ENCODE data around the gene CPB2.

Gene CPB2, protein sequence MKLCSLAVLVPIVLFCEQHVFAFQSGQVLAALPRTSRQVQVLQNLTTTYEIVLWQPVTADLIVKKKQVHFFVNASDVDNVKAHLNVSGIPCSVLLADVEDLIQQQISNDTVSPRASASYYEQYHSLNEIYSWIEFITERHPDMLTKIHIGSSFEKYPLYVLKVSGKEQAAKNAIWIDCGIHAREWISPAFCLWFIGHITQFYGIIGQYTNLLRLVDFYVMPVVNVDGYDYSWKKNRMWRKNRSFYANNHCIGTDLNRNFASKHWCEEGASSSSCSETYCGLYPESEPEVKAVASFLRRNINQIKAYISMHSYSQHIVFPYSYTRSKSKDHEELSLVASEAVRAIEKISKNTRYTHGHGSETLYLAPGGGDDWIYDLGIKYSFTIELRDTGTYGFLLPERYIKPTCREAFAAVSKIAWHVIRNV

DNA sequence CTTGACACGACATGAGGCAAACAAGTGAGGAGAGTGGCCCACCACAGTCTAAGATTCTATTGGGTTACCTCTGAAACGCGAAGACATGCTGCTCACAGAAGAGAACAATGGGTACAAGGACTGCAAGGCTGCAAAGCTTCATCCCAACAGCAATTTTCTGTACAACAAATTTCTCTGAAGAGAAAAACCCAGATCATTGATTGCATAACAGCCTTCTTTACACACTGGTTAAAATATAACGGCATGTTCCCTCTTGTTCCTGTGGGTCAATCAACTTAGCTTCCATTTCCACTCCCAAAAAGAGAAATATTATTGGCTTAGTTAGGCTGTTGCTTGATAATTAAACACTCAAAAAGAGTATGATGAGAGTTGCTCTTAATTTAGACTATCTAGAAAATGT lies at the start of gene CPB2:
Gene CPB2, minus strand, starts transcription at position 166 of the 400 bp plus-strand sequence. Its CDS starts 24 bp downstream, at position 142.
- Histone ChIP-seq H3K27me3 (ENCODE audit: control insufficient read depth, insufficient read depth, low read length) (no peaks in the 10 kb centered on the region), H3K36me3 (ENCODE audit: control insufficient read depth, insufficient read depth, low read length) (no peaks in the 10 kb centered on the region), H3K4me1 (ENCODE audit: control insufficient read depth, insufficient read depth, low read length) (no peaks in the 10 kb centered on the region)

DNA sequence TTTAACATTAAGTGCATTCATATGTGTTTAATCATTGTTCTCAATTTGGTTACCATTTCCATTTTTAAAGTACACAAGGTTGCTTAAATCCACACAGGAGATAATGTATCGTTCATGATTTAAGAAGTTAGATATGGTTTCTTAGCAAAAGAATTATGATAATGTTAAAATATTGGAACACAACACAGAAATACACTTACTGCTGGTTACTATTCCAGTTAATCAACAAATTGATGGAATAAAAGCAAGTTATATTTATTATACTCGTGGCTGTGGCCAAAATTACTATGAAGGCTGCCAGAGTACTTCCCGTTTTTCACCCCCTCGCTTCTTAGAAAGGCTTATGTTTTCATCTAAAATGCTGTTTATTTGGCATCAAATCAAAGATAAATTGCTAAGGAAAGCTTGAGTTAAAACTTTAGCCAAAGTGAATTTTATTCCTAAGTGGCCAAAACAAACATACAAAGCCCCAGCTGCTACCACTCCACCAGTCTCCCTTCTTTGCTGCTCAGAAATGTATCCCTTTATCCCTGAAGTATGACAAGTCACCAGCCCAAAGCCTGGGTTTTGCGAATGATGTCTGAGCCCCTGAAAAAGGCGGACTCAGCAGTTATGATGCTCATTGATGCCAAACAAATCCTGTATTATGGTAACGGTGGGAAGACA lies 49.4 kb upstream of the CPB2 start:
- H3K4me1 ChIP-seq (ENCODE audit: control insufficient read depth, insufficient read depth, low read length), result no peaks in the 10 kb centered on the region
- H3K27me3 ChIP-seq (ENCODE audit: control insufficient read depth, insufficient read depth, low read length), result no peaks in the 10 kb centered on the region
- H3K9me3 ChIP-seq (ENCODE audit: control insufficient read depth, insufficient read depth, low read length), result no peaks in the 10 kb centered on the region
- H3K4me3 ChIP-seq (ENCODE audit: low read depth, low read length), result no peak overlapping the region
- H3K36me3 ChIP-seq (ENCODE audit: control insufficient read depth, insufficient read depth, low read length), result no peaks in the 10 kb centered on the region
- H3K9ac ChIP-seq (ENCODE audit: low read depth, low read length), result no peak overlapping the region

More for the DNA sequence above, at the start of gene CPB2:
- Histone ChIP-seq H3K4me3 (ENCODE audit: low read depth, low read length) (no peak within 1 kb of the TSS), H3K9ac (ENCODE audit: low read depth, low read length) (no peak within 1 kb of the TSS), H3K9me3 (ENCODE audit: control insufficient read depth, insufficient read depth, low read length) (no peaks in the 10 kb centered on the region)

DNA sequence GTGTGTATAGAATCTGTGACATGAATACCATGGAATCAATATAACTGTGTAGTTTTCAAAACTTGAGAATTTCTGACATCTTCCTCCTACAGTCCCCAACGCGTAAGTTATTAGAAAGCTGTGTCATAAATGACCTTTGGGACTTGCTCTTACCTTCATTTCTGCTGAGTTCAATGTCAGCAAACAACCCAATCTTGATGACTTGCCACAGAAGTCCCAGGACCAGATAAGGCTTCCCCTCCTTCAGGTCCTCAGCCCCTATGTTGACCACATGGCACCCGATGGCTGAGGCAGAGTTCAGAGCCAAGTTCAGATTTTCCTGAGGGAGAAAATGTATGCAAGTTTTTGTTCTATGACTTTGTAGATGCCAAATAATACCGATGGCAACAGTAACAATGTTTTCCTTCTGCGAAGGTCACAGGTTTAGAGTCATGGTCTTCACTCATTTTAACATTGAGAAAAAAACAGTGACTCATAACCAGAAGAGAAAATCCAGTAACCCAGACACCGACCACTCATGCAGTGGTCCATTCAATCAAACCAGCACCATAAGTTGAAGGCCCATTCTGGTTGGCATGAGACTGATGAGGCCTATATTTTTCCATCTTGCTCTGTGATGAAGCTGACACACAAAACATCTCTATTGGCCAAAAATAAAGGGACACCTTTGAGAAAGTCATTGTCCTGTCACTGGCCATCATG lies 47.9 kb upstream of the CPB2 start:
- Histone ChIP-seq H3K4me3 (ENCODE audit: low read depth, low read length) (no peak overlapping the region), H3K4me1 (ENCODE audit: control insufficient read depth, insufficient read depth, low read length) (no peaks in the 10 kb centered on the region), H3K9ac (ENCODE audit: low read depth, low read length) (no peak overlapping the region), H3K36me3 (ENCODE audit: control insufficient read depth, insufficient read depth, low read length) (no peaks in the 10 kb centered on the region), H3K27me3 (ENCODE audit: control insufficient read depth, insufficient read depth, low read length) (no peaks in the 10 kb centered on the region), H3K9me3 (ENCODE audit: control insufficient read depth, insufficient read depth, low read length) (no peaks in the 10 kb centered on the region)

DNA sequence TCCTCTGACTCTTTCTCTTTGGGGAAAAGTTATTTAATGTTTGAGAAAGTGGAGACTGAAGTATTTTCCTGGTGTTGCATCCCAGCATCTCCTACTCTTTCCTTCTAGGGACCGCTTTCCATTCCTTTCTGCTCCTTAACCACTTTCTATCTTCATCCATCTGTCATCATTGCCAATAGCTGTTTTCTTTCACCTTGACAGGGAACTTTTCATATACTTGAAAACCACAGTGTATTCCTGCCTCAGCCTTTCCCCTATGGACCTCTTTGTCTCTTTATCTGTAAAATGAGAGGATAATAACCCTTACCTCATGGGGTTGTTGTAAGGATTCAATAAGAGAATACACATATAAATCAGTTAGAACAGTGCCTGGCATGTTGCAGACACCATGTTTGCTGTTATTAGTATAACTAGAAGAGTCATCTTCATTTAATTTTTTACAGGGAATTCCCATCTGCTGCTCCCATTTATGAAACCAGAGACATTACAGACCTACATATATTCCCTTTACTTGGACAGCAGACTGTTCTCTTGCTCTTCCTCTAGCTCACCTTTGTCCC lies 45.4 kb upstream of the CPB2 start:
- H3K4me1 ChIP-seq (ENCODE audit: control insufficient read depth, insufficient read depth, low read length), result peaks cover 5% of the 10 kb centered on the region
- H3K36me3 ChIP-seq (ENCODE audit: control insufficient read depth, insufficient read depth, low read length), result no peaks in the 10 kb centered on the region
- no peak overlapping the region for H3K4me3 ChIP-seq (ENCODE audit: low read depth, low read length)
- H3K27me3 ChIP-seq (ENCODE audit: control insufficient read depth, insufficient read depth, low read length), result no peaks in the 10 kb centered on the region
- H3K9ac ChIP-seq (ENCODE audit: low read depth, low read length), result no peak overlapping the region
- no peaks in the 10 kb centered on the region for H3K9me3 ChIP-seq (ENCODE audit: control insufficient read depth, insufficient read depth, low read length)

DNA sequence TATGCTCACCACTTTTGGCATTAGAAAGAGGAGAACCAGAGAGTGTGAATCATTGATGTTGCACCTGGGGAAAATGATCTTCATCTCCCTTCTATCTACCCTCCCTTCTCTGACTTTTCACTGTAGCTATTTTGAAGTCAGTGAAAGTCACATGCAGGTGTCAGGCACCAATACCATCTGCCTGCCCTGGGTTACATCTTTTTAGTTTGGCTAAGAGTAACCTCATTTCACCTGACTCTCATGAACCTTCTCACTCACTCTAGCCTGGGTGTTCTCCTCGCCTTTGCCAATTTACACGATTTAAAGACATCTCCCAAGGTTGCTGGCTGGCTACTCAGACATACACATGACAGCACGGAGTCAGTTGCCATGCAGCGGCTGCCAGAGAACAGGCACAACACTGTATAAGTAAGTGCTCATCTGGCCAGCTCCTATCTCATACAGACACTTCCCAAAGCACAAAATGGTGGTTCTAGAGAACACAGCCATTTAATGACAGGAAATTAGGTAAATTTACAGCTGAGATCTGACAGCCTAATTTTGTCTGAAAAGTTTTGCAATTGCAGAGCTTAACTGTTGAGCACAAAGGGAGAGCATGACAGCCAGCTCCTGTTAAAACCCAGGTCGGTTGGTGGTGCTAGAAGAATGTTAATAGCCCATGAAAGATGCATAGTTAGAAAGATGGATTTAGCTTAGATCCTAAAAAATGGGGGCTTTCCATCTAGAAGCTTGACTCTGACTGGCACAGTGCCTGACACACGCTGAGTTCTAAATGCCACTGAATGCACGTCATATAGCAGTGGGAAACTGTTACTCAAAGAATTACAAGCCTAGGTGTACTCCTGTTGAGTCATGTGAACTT lies 44.7 kb upstream of the CPB2 start:
- Histone ChIP-seq H3K36me3 (ENCODE audit: control insufficient read depth, insufficient read depth, low read length) (no peaks in the 10 kb centered on the region), H3K27me3 (ENCODE audit: control insufficient read depth, insufficient read depth, low read length) (no peaks in the 10 kb centered on the region), H3K4me3 (ENCODE audit: low read depth, low read length) (no peak overlapping the region), H3K4me1 (ENCODE audit: control insufficient read depth, insufficient read depth, low read length) (peaks cover 5% of the 10 kb centered on the region), H3K9ac (ENCODE audit: low read depth, low read length) (no peak overlapping the region), H3K9me3 (ENCODE audit: control insufficient read depth, insufficient read depth, low read length) (no peaks in the 10 kb centered on the region)

DNA sequence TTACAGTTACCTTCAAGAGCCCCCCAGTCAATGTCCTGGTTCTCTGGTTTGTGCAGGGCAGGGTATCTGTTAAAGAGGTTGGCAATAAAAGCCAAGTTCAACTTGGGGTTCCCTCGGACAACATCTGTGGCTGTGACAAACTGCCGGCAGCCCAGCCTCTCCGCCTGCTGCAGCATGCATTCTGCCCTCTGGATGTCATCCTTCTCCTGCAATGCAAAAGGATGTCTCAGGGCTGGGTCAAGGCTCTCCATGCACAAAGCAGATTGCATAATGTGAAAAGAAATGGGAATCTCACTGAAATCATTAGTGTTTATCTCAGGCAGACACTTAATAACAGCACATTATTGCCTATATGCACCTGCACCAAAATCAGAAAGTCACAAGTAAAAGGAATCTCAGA lies 42.1 kb upstream of the CPB2 start:
- Histone ChIP-seq H3K27me3 (ENCODE audit: control insufficient read depth, insufficient read depth, low read length) (no peaks in the 10 kb centered on the region), H3K36me3 (ENCODE audit: control insufficient read depth, insufficient read depth, low read length) (no peaks in the 10 kb centered on the region), H3K9me3 (ENCODE audit: control insufficient read depth, insufficient read depth, low read length) (no peaks in the 10 kb centered on the region), H3K4me3 (ENCODE audit: low read depth, low read length) (no peak overlapping the region), H3K9ac (ENCODE audit: low read depth, low read length) (no peak overlapping the region), H3K4me1 (ENCODE audit: control insufficient read depth, insufficient read depth, low read length) (peaks cover 5% of the 10 kb centered on the region)

DNA sequence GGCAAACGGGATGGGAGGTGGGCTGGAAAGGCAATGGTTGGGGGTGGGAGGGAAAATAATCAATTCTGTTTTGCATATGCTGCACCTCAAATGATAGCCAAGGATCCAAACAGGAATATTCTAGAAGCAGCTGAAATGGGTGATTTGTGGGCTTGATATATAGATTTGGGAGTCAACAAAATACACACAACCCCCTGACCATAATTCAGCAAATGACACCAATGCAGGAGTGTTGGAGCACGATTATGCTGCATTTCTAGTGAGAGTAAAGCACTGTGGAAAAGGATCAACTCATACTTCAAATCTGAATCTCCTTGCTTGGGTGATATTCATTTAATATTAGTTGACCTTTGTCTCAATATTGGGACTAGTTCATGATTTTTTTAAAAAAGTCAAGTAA lies 41.1 kb upstream of the CPB2 start:
- H3K9me3 ChIP-seq (ENCODE audit: control insufficient read depth, insufficient read depth, low read length), result no peaks in the 10 kb centered on the region
- H3K27me3 ChIP-seq (ENCODE audit: control insufficient read depth, insufficient read depth, low read length), result no peaks in the 10 kb centered on the region
- no peak overlapping the region for H3K9ac ChIP-seq (ENCODE audit: low read depth, low read length)
- peaks cover 5% of the 10 kb centered on the region for H3K4me1 ChIP-seq (ENCODE audit: control insufficient read depth, insufficient read depth, low read length)
- H3K4me3 ChIP-seq (ENCODE audit: low read depth, low read length), result no peak overlapping the region
- H3K36me3 ChIP-seq (ENCODE audit: control insufficient read depth, insufficient read depth, low read length), result no peaks in the 10 kb centered on the region

DNA sequence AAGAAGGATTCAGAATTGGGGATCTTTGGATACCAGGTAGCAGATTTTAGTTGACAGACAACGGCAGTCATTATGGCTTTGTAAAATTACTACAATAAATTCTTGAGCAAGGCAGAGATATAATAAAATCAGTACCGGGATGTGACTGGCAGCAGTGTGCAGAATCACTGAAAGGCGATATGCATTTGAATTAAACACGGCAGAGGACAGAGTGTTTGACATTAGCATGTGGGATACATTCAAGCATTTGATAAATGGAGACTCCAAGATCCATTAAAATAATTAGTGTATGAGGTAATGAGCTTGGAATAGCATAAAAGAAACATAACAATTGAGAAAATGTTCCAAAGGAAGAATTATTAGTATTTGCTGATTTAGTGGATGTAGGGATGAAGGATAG lies 40.3 kb upstream of the CPB2 start:
- no peaks in the 10 kb centered on the region for H3K9me3 ChIP-seq (ENCODE audit: control insufficient read depth, insufficient read depth, low read length)
- H3K4me3 ChIP-seq (ENCODE audit: low read depth, low read length), result no peak overlapping the region
- no peak overlapping the region for H3K9ac ChIP-seq (ENCODE audit: low read depth, low read length)
- H3K27me3 ChIP-seq (ENCODE audit: control insufficient read depth, insufficient read depth, low read length), result no peaks in the 10 kb centered on the region
- H3K36me3 ChIP-seq (ENCODE audit: control insufficient read depth, insufficient read depth, low read length), result no peaks in the 10 kb centered on the region
- H3K4me1 ChIP-seq (ENCODE audit: control insufficient read depth, insufficient read depth, low read length), result peaks cover 5% of the 10 kb centered on the region

DNA sequence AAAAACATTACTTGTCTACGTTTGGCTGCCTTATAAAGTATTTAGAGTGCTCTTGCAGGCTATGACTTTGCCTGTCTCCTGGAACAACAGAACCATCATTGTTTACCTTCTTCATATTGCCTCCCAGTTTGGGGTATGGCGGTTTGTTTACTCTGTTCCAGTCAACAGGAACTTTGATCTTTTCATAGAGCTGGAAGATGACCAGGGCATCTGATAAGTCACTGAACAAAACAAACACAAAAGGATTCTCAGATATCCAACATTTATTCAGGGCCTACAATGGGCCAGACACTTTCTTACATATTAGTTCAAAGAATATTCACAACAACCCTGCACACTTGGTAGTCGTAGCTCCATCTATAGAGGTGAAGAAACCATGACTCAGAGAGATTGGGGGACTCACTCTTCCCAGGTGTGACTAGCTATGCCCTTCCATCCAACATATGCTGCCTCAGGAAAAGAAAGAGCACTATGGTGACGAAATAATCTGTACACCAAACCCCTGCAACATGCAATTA lies 38.4 kb upstream of the CPB2 start:
- peaks cover 5% of the 10 kb centered on the region for H3K4me1 ChIP-seq (ENCODE audit: control insufficient read depth, insufficient read depth, low read length)
- no peak overlapping the region for H3K9ac ChIP-seq (ENCODE audit: low read depth, low read length)
- no peaks in the 10 kb centered on the region for H3K9me3 ChIP-seq (ENCODE audit: control insufficient read depth, insufficient read depth, low read length)
- H3K36me3 ChIP-seq (ENCODE audit: control insufficient read depth, insufficient read depth, low read length), result no peaks in the 10 kb centered on the region
- H3K27me3 ChIP-seq (ENCODE audit: control insufficient read depth, insufficient read depth, low read length), result no peaks in the 10 kb centered on the region
- H3K4me3 ChIP-seq (ENCODE audit: low read depth, low read length), result no peak overlapping the region

DNA sequence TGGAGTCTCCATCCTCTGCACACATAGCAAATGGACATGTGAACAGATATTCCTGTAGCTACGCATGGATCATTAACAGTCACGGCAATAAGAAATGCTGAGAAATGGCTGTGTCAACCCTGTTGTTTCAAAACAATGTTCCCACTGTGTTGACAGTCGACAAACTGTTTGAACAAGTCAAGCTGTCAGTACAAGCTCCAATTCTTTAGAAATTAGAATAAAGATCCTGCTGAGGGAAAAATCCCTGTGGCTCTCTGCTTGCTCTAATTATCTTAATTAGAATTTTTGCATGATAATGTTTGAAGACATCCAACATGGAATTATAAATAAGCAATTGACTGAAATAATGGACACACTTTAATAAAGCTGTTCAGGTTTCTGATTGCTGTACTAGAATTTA lies 37.9 kb upstream of the CPB2 start:
- Histone ChIP-seq H3K9me3 (ENCODE audit: control insufficient read depth, insufficient read depth, low read length) (no peaks in the 10 kb centered on the region), H3K4me1 (ENCODE audit: control insufficient read depth, insufficient read depth, low read length) (peaks cover 5% of the 10 kb centered on the region), H3K27me3 (ENCODE audit: control insufficient read depth, insufficient read depth, low read length) (no peaks in the 10 kb centered on the region), H3K4me3 (ENCODE audit: low read depth, low read length) (no peak overlapping the region), H3K36me3 (ENCODE audit: control insufficient read depth, insufficient read depth, low read length) (no peaks in the 10 kb centered on the region), H3K9ac (ENCODE audit: low read depth, low read length) (no peak overlapping the region)

DNA sequence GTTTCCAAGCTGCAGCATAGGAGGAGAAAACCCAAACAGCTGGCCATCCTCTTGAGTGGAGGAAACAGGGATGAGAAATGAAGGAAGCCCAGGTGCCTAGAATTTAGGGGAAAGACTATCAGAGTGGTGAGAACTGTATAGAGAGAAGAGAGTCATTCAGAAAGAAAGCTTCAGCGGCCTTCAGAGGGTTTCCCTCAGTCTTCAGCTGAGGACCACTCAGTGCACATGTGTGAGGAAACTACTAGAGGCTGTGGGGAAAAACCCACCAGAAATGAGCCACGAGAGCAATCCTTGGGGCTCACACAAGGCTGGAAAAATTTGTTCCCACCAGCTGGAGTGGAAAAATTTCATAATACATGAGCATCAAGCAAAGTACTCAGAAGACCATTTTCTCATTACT lies 35.2 kb upstream of the CPB2 start:
- H3K4me3 ChIP-seq (ENCODE audit: low read depth, low read length), result no peak overlapping the region
- H3K36me3 ChIP-seq (ENCODE audit: control insufficient read depth, insufficient read depth, low read length), result no peaks in the 10 kb centered on the region
- no peaks in the 10 kb centered on the region for H3K27me3 ChIP-seq (ENCODE audit: control insufficient read depth, insufficient read depth, low read length)
- H3K4me1 ChIP-seq (ENCODE audit: control insufficient read depth, insufficient read depth, low read length), result no peaks in the 10 kb centered on the region
- no peak overlapping the region for H3K9ac ChIP-seq (ENCODE audit: low read depth, low read length)
- H3K9me3 ChIP-seq (ENCODE audit: control insufficient read depth, insufficient read depth, low read length), result no peaks in the 10 kb centered on the region

Data from iPS-15b (cell line).